Measurements from ENCODE around the gene POLQ.
"Not testable (repeated sequence)": the region's sequence is repeated elsewhere in the genome, so short reads cannot be mapped to it uniquely, and the experiment has no call there.

Gene POLQ

GRCh38 chr3:121545574-121546455 is at the start of gene POLQ:
Gene POLQ, minus strand, starts transcription at chr3:121545988. Its CDS starts 111 bp downstream, at chr3:121545877.
- intact Hi-C loops (cut with DNase I) = loop anchor here (2.0 to 5.0 kb wide), 4 partner anchors 201 to 1133 kb away; partner anchors contain the start of genes FAM162A and GOLGB1
- peak; percentile 89 to 99 (median 94) for DNase-seq

- DNase-seq = no peak
- intact Hi-C loops (cut with DNase I) = no loop called here
Measured at GRCh38 chr3:121594850-121595249, 49.1 kb upstream of the POLQ start.

GRCh38 chr3:121593806-121594205 is 48.0 kb upstream of the POLQ start:
- DNase-seq; intact Hi-C loops (cut with DNase I): not testable (repeated sequence)

- intact Hi-C loops (cut with DNase I) = no loop called here
- peak in 8 of 10 donors; percentile 11 to 90 (median 52) for DNase-seq
Measured at GRCh38 chr3:121592856-121593702, 47.3 kb upstream of the POLQ start, which contains the start of gene FBXO40. Gene FBXO40, plus strand, starts transcription at chr3:121593379. Its CDS starts 27,197 bp downstream, at chr3:121620576.

GRCh38 chr3:121584418-121584817 is 38.6 kb upstream of the POLQ start:
- DNase-seq = no peak
- intact Hi-C loops (cut with DNase I) = no loop called here

GRCh38 chr3:121581691-121582090 is 35.9 kb upstream of the POLQ start:
- intact Hi-C loops (cut with DNase I) = no loop called here

GRCh38 chr3:121574449-121574848 is 28.7 kb upstream of the POLQ start:
- intact Hi-C loops (cut with DNase I) = no loop called here
- no peak for DNase-seq

More at GRCh38 chr3:121581691-121582090, 35.9 kb upstream of the POLQ start:
- no peak for DNase-seq

GRCh38 chr3:121567649-121568048 is 21.9 kb upstream of the POLQ start, which contains the start of gene ARGFX:
Gene ARGFX, plus strand, starts transcription at chr3:121567949. Its CDS starts 2,765 bp downstream, at chr3:121570714.
- no peak for DNase-seq
- intact Hi-C loops (cut with DNase I) = no loop called here

GRCh38 chr3:121566773-121567172 is 21.0 kb upstream of the POLQ start:
- intact Hi-C loops (cut with DNase I) = no loop called here
- DNase-seq = no peak

GRCh38 chr3:121562148-121562547 is 16.4 kb upstream of the POLQ start:
- intact Hi-C loops (cut with DNase I) = no loop called here
- no peak for DNase-seq

GRCh38 chr3:121557426-121557934 is 11.7 kb upstream of the POLQ start:
- intact Hi-C loops (cut with DNase I) = no loop called here
- DNase-seq = no peak

GRCh38 chr3:121552797-121553196 is 7.0 kb upstream of the POLQ start:
- DNase-seq = no peak
- intact Hi-C loops (cut with DNase I) = no loop called here

- peak in 1 of 10 donors; percentile 17 for DNase-seq
- intact Hi-C loops (cut with DNase I) = no loop called here
Measured at GRCh38 chr3:121552379-121552778, 6.6 kb upstream of the POLQ start.

GRCh38 chr3:121545049-121545573 is 677 bp downstream of the POLQ start:
- intact Hi-C loops (cut with DNase I) = loop anchor here (5.0 kb wide), 1 partner anchor 202 kb away; the partner anchor contains the start of gene GOLGB1
- no peak for DNase-seq

GRCh38 chr3:121542924-121543323 is 2.9 kb downstream of the POLQ start:
- intact Hi-C loops (cut with DNase I) = no loop called here
- DNase-seq = no peak

GRCh38 chr3:121531269-121531668 is 14.5 kb downstream of the POLQ start:
- no peak for DNase-seq
- intact Hi-C loops (cut with DNase I) = no loop called here

- intact Hi-C loops (cut with DNase I) = no loop called here
- DNase-seq = no peak
Measured at GRCh38 chr3:121529308-121529707, 16.5 kb downstream of the POLQ start.

- DNase-seq = no peak
- intact Hi-C loops (cut with DNase I) = no loop called here
Measured at GRCh38 chr3:121520510-121520909, 25.3 kb downstream of the POLQ start.

- no peak for DNase-seq
Measured at GRCh38 chr3:121517953-121518655, 27.7 kb downstream of the POLQ start.

GRCh38 chr3:121515862-121516261 is 29.9 kb downstream of the POLQ start:
- DNase-seq = no peak
- intact Hi-C loops (cut with DNase I) = no loop called here

More at GRCh38 chr3:121517953-121518655, 27.7 kb downstream of the POLQ start:
- intact Hi-C loops (cut with DNase I) = no loop called here
